Renal pelvis (tissue), 4 donors: Measurements from ENCODE around the gene THBS3. TPM values are rescaled to one million over a fixed set of nuclear protein-coding genes. Genes with fewer than 3 reads are reported as not detected.
"Not testable (repeated sequence)": the region's sequence is repeated elsewhere in the genome, so short reads cannot be mapped to it uniquely, and the experiment has no call there.

Source experiments
- DNase-seq: peaks from one replicate; pipeline ENCODE4 v3.0.0-alpha.2; 2013
- polyA plus RNA-seq, 3 donors: library from polyadenylated mRNA; unstranded; fragments of 120-200 nt; gene quantifications; one replicate each; pipeline ENCODE4 v1.2.1, GENCODE V29; 2013; ENCODE audit not compliant: insufficient read length in 3 of 3

The THBS3 gene
- polyA plus RNA-seq, 3 donors: 32.3 to 50.0 (median 43.0) TPM

DNA sequence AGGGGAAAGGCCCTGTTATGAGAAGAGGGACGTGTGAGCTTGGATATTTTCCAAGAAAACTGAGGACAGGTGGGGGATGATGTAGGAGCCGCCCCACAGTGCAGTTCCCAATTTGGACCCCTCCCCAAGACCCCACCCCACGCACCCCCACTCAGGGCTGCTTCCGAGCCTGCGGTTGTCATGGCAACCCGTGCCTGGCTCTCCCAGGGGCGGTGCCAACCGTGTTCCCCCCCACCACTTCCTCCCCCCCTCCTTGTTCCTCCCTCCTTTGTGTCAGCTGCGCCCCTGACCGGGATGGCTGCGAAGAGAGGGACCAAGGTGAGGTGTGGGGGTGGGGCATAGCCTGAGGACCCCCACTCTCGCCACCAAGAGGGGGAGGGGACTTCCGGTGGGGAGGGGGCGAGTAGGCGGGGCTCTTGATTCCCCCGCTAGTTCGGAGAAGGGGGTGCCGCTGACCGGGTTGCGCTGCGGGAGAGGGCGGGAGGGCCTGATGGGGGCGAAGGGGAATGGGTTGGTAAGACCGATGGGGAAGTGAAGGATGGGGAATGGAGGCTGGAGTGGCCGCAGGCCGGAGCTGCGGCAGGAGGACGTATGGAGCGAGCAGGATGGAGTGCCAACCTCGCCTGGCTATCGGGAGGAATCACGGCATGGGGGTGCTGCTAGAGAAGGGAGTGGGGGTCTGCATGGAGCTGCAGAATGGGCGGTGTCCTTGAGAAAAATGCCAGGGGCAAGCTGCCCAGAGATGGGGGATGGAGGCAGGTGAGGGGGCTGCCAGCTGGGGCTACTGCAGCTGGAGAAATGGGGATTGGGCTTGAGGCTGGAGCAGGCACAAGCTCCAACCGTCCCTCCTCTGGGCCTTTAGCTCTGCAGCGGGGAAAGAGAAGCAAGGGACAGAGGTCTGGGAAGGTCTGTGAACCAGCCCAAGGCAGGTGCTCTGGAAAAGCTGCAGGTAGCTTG, 33.1 kb downstream of the THBS3 start:
- peak; percentile 19 for DNase-seq

DNA sequence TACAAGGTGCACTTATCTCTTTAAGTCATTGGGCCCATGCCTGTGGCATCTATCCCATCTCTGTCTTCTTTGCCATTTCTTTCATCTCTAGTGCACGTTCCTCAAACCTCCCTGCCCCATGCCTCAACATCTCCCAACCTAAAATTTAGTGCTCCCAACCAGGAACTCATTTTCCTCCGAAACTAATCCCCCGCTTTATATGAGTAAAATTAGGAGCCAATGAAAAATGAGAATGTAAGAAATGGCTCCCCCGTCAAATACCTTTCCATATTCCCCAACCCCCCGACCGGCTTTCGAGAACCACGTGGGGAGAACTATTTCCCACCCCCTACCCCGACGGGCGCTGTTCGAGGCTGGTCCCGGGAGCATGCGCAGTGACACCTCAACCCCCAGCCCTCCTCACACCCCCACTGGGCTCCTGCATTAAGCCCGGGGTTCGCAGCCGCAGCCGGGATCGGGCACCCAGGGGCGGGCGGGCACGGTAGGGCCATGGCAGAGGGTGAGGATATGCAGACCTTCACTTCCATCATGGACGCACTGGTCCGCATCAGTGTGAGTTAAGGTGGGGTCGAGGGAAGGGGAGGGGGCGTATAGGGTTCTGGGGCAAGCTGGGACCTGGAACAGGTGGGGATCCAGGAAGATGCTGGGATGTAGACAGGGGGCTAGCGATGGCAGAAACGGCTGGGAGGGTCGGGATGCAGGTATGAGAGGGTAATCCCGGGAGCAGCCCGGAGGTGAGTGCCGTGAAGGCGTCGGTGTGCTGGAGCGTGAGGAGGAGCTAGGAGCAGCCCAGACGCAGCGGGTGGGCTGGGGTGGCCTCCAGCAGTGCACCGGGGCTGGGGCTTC, 34.0 kb downstream of the THBS3 start, which contains the start of gene TRIM46:
TSS of gene TRIM46 (plus strand) at position 372 of the 846 bp plus-strand sequence. CDS start at position 490, 118 bp downstream.
- peak; percentile 19 for DNase-seq

DNA sequence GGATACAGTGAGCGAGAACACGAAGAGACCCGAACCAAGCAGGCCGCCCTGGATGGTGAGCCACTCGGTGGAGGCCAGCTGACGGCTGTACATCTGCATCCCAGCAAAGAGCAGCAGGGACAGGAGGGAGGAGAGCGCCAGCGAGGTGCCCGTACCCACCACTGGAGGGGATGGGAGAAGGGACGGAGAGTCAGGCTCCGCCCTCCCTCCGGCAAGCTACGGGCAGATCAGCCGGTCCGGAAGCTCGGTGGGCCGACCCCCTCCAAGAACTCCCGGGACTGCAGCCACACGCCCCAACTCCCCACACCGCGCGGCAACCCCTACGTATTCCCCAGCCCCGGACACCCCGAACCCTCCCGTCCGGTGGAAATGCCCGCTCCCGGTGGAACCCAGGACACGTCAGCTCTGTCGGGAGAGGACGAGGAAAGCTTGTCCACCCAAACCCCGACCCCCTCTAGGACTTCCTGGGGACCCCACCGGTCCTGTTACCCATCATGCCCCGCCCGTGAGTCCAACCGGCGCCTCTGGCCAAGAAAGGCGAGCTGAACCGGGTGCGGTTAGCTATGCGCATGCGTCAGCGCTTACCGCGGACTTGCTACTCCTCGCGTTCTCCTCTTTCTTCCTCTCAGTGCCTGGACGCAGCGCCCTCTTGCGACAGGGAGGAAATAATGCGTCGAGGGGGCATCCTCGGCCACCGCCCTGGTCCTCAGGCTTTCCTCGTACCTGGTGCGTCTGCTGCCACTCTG, 34.8 kb downstream of the THBS3 start, which contains the start of gene KRTCAP2:
TSS of gene KRTCAP2 (minus strand) at position 573 of the 746 bp plus-strand sequence. CDS start at position 493, 80 bp downstream.
- DNase-seq: peak; percentile 95

DNA sequence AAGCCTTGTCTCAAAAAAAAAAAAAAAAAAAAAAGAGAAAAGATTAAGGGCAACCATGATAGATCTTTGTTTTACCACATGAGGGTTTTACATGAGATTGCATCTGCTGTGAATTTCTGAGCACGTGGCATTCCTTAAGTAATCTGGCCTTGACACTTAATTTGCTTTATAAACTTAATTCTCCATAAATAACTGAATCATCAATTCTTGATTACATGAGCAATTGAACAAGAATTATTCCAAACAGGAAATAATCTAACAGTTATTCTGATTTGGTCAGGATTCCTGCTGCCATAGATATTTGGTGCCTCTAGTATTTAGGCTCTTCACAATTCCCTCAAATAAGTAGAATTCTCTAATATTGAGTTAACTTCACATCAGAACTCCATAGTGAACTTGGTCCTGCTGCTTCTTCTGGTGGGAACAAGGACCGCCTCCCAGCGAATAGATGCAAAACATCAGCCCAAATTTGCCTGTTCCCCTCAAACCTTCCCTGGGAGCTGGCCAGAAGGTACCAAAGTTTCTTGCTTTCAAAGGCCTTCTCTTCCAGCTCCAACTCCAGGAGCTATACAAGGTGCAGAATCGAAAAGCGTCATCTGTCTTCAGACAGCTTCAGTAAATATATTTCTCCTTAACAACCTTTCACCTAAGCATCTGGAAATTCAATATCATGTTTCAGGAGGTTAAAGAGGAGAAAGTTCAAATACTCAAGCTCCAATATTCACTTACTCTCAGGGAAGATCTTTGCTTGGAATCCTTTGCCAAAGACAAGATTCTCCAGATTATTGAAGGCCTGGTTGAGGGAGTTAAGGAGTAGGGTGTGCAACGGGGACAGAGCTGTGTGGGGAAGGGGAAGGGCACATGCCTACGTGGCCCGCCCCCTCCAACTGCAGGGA, 35.6 kb downstream of the THBS3 start:
- DNase-seq: no peak

DNA sequence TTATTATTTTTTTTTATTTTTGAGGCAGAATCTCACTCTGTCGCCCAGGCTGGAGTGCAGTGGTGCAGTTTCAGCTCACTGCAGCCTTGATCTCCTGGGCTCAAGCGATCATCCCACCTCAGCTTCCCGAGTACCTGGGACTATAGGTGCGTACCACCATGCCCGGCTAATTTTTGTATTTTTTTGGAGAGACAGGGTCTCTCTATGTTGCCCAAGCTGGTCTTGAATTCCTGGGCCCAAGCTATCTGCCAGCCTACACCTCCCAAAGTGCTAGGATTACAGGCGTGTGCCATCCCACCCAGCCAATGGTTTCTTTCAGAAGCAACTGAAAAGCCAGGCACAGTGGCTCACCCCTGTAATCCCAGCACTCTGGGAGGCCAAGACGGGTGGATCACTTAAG, 36.9 kb downstream of the THBS3 start:
- no peak for DNase-seq

DNA sequence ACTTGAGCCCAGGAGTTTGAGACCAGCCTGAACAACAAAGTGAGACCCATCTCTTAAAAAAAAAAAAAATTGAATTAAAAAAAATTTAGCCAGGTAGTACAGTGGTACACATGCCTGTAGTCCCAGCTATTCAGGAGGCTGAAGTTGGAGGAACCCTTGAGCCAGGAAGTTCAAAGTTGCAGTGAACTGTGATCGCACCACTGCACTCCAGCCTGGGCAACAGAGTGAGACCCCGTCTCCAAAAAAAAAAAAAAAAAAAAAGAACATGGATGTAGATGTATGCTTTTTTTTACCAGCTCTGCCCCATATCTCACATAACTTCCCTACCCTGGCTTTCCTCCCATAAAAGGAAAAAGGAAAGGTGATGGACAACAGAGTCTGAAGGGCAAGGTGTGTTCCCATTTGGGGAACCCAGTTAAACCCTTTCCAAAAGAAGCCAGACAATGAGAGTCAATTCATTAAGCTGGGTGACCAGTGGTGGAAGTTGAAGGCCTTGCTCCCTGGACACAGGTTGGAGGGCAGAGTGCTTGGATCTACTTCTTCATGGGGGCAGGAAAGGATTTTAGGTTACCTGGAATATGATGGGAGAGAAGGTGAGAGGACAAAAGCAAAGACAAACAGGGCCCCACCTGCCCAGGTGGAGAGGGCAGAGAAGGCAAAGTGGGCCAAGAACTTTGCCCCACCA, 37.5 kb downstream of the THBS3 start:
- no peak for DNase-seq

DNA sequence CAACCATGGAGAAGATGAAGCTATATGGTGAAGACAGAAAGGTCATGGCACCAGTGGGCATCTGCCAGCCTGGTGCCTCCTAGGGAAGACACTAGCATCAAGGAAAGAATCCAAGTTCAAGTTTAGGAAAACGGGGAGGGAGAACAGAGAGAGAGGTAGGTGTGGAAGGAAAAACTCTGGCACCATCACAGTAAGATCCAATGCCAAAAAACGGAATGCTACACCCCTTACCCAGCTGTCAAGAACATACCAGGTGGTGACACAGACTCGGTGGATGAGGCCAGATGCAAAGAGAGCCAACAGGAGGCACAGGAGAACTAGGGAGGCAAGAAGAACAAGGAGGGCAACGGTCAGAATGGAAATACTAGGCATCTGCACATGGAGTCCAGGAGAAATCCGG, 38.2 kb downstream of the THBS3 start:
- DNase-seq: no peak

DNA sequence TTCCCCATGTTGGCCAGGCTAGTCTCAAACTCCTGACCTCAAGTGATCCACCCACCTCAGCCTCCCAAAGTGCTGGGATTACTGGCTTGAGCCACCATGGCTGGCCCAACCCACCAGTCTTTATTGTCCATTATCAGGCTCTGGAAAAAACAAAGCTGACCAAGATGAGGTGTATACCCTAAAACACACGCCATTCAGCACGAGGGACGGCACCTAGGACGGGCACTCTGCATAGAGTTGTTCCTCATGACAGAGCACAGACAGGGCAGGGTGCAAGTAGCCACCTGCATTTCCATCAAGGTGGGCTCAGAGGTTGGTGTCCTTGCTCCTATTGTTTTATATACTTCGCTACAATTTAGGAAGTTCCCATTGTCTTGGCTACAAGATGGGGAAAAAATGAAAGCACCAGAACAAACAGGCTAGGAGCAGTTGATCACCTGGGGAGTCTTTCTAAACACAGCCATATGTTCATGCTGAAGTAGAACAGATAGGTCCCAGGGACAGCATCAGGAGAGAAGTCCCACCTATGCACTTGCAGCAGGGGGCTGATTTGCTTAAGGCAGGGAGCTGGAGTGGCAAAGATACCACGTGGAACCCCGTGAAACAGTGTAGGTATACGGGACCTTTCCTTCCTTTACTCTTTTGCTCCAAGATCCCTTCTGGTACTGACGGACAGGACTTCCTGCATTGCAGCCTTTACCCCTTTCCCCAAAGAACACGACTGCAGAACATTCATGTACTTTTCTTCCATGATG, 39.1 kb downstream of the THBS3 start:
- no peak for DNase-seq

DNA sequence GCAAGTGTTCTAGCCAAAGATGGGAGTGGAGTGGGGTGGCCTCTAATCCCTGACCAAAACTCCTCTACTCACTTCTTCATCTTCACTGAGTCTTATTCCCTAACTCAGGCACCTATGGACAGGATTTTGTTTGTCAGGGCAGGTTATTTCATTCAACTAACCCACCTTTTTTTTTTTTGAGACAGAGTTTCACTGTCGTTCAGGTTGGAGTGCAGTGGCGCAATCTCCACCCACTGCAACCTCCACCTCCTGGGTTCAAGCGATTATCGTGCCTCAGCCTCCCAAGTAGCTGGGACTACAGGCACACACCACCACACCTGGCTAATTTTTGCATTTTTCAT, 39.6 kb downstream of the THBS3 start:
- not testable (repeated sequence) for DNase-seq

DNA sequence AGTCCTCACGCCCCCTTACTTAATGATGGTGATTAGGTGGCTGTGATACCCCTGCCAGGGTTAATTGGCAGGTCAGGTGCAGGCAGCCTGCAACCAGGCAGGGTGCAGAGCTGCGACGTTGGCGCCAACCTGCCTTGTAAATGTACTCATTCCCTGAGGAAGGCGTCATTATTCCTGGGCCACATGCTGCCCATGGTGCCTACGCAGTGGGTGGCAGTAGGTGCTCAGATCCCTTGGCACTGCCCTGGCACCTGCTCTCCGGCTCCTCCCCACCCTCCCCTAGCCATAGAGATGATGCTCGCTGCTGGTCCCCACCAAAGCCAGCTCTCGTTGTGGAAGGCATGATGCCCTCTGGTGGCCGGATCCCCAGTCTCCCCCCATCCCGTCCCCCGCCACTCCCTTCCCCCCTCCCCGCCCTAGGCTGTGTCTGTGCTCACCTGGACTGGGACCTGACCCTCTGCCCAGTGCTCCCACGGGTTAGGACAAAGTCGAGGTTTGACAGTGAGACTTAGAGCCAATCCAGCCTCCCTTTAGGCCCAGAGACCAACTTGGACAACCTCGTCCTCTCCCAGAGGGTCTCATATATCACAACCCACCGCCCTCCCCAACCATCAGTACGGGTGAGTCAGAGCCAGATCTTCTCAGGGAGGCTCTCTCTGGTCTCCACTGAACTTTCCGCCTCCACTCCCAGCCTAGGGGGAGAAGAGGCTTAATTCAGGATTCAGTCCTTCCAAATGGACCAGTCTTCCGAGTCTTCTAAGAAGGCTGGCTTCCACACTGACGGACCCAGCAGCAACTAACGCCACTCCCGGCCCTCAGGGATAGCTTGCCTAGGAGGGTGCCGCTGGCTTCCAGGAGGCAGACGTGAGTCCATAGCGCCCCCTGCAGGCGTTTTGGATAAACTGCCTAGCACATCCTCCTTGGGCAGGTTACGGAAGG, 40.3 kb downstream of the THBS3 start:
- DNase-seq: peak; percentile 84

DNA sequence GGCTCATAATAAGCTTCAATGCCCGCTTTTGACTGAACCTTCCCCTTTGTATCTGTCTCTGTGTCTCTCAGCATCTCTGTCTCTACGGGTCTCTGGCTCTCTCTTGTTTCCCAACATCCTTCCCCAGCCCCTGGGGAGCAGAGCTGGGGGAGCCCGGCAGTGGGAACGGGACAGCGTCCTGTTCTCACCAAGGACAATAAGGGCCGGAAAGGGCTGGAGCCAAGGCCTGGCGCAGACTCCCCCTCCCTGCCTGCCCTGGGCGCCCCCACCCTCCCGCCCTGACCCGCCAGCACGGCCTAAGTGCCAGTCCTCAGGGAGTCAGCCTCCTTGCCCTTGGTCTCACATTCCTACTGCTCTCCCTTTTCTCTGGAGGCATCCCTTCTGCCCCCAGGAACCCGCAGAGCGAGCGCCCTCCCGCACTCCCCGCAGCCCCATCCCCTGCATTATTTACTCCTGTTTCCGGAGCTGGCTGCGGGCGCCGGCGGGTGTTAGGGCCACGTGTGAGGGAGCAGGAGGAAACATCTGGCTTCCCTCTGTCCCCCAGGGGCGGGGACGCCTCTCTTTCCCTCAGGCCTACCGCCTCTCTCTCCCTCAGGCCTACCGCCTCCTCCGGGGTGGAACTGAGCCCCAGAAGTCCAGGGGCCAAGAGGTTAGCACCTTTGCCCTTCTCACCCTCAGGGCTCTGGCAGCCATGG, 41.1 kb downstream of the THBS3 start:
- peak; percentile 58 for DNase-seq

DNA sequence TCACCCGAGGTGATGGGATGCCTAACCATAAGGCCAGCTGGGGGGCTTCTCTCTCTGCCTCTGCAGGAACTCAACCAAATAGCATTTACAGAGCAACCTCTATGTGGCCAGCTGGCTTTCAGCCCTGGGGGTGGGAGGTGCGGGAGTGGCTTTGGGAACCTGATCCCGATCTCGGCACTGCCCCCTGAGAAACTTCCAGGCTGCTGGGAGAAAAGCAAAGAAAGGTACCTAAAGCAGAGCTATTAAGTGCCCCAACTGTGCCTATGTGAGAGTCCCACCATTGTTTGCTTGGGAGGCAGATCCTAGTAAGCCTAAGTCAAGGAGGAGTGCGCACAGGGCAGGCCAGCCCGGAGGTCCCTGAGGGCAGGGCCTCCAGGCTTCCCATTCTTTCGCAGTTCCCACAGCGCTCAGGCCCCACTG, 41.6 kb downstream of the THBS3 start:
- DNase-seq: peak; percentile 37

DNA sequence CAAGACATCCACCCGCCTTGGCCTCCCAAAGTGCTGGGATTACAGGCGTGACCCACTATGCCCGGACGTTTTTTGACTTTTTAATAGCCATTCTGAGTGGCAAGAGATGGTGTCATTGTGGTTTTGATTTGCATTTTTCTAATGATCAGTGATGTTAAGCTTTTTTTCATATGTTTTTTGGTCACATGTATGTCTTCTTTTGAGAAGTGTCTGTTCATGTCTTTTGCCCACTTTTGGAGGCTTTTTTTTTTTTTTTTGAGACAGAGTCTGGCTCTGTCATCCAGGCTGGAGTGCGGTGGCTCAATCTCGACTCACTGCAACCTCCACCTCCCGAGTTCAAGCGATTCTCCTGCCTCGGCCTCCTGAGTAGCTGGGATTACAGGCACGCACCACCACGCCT, 43.1 kb downstream of the THBS3 start:
- DNase-seq: not testable (repeated sequence)

DNA sequence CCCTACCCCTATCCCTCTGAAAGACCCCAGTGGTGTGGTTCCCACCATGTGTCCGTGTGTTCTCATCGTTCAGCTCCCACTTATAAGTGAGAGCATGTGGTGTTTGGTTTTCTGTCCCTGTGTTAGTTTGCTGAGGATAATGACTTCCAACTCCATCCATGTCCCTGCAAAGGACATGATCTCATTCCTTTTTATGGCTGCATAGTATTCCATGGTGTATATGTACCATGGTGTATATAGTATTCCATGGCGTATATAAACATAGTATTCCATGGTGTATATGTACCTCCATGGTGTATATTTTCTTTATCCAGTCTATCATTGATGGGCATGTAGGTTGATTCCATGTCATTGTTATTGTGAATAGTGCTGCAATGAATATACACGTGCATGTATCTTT, 43.9 kb downstream of the THBS3 start:
- not testable (repeated sequence) for DNase-seq

DNA sequence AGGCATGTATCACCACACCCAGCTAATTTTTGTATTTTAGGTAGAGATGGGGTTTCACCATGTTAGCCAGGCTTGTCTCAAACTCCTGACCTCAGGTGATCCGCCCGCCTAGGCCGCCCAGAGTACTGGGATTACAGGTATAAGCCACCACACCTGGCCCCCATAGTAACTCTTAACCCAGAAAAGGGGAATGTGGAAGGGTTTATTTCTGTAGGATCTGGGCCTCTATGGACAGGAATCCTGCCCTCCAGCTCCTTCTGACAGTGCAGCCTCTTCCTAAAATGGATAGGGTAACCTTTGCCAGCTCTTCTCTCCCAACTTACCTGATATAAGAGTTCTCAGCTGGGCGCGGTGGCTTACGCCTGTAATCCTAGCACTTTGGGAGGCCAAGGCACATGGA, 45.1 kb downstream of the THBS3 start:
- DNase-seq: not testable (repeated sequence)

DNA sequence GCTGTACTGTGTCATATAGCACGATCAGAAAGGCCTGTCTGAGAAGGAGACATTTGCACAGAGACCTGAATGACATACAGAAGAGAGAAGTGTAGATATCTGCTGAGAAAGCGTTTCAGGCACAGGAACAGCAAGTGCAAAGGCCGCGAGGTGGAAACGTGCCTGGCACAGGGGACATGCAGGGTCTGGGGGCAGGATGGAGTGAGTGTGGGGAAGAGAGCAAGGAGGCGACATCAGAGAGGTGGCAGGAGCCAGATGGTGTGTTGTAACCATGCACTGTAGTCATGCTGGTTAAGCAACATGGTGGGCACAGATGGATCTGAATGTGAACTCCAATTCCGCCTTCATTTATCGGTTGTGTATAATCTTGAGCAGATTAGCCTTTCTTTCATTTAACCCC, 47.6 kb downstream of the THBS3 start:
- DNase-seq: no peak

DNA sequence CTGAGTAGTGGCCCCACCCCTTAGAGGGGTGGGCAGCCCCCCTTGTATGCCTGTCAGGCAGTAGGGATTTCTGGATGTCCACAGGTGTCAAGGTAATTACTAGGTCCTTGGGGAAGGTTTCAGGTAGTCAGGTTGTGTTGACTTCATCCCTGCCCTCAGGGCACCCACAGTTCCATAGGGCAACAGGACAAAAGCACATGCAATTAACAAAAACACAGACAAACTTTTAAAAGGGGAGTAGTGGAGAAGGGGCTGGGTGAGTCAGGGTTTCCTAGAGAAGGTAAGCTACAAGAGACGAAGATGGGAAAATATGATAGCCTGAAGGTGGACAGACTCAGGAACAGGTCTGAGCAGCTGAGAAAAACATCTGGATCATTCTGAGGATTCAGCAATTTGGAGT, 48.7 kb downstream of the THBS3 start:
- DNase-seq: no peak
